Stimulated activated CD4-positive, alpha-beta T cell treated with anti-CD3 and anti-CD28 coated beads, Interleukin-12 subunit alpha, Interleukin-12 subunit beta, amount 100 ng/mL, for 48 hours (primary cell): ENCODE data around the gene DENND4A.
A peak's percentile ranks its signal among the peaks of the same experiment; 100 is the strongest.
"Not testable (repeated sequence)": the region's sequence is repeated elsewhere in the genome, so short reads cannot be mapped to it uniquely, and the experiment has no call there.

Experiments used
- DNase-seq, 3 donors: peaks; one replicate each; pipeline ENCODE4 v3.0.0-alpha.2; 2020; ENCODE audit warnings: low read depth in 2 of 3, low spot score in 1 of 3

Gene DENND4A

DNA sequence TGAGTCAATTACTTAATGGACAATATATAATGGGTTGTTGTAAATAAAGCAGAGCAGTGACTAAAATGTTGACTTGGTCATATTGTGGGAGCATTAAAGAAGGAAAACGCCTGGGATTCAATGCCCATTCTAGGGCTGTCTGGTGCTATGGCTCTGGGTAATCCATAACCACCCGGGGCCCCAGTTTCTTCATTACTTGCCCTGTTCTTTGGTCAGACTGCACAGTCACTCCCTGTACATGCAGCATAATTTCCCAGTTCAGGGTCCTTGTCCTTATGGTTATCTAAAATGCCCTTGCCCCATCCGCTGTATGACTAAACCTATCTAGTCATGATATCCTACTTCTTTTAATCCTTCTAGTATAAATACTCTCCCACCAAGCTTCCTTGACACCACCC, 27.5 kb upstream of the DENND4A start:
- DNase-seq, result no peak

DNA sequence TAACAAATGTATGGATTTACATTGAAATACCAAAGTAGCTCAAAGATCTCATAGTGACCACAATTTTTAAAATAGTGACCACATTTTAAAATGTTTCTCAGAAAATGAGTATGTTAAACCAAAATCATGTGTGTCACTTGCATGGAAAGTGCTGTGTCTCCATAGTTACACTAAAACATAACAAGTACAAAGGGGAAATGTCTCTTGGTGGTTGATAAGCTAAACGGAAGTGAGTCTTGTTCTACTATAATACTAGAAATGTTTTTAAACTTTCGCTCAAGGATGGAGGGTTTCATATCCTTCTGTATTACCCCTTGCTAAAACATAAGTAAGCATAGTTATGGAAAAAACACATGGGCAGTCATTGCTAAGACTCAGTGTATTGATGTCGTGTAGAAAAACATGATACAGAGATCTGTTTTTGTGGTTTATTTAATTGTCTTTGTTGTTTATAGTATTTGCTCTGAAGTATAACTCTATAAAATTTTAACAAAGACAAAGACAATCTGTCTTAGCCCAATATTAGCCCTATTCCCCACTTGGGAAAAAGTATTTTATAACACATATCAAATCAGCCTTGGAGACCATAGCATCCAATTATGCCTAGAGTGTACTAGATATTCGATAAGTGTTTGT, 27.0 kb upstream of the DENND4A start:
- no peak for DNase-seq

DNA sequence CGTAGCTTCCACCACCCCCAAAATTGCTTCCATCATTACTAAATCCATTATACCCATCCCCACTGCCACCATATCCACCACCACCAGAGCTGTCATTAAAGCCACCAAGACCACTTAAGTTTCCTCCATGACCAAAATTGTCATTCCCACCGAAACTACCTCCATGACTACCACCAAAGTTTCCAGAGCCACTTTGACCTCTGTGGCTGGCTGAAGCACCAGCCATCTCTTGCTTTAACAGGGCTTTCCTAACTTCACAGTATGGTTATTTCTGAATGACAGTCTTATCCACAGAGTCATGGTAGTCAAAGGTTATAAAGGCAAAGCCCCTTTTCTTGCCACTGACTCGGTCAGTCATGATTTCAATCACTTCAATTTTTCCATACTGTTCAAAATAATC, 24.3 kb upstream of the DENND4A start:
- peak in 1 of 3 donors; percentile 23 for DNase-seq

DNA sequence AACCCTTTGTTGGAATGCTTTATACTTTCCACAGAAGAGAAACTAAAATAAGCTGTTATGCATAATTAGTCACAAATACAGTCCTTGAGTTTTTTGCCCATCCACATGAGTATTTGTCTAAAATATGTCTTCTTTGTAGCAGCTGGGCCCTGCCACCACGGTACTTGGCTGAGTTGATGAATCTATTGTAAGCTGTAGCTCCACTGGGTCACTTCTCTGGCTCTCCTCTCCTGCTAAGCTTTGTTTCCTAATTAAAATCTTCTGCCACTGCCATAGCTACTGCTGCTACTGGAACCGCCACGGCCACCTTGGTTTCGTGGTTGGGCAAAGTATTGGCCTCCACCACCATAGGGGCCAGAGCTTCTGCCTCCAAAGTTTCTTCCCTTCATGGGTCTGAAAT, 23.9 kb upstream of the DENND4A start:
- not testable (repeated sequence) for DNase-seq

DNA sequence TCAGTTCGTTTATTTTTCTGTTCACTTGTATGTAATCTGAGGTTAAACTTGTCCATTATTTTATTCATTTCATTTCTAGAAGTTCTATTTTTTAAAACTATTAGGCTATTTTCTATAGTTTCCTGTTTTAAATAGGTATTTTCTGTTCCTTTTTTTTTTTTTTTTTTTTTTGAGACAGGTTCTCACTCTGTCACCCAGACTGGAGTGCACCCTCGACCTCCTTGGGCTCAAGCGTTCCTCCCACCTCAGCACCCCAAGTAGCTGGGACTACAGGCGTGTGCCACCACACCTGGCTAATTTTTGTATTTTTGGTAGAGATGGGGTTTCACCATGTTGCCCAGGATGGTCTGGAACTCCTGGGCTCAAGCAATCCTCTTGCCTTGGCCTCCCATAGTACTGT, 22.2 kb upstream of the DENND4A start:
- not testable (repeated sequence) for DNase-seq

DNA sequence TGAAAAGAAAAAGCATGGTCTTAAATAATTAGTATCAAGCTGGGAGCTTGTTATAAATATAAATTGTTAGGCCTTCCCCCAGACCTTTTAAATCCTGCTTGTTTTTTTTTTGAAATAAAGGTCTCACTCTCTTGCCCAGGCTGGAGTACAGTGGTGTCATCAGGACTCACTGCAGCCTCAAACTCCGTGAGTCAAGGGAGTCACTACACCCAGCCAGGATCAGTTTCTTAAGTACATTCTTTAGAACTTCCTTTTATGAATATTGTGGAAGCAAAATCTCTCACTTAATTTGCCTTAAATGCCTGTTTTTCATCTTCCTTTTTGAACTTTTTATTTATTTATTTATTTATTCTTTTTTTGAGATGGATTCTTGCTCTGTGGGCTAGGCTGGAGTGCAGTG, 20.8 kb upstream of the DENND4A start:
- no peak for DNase-seq

DNA sequence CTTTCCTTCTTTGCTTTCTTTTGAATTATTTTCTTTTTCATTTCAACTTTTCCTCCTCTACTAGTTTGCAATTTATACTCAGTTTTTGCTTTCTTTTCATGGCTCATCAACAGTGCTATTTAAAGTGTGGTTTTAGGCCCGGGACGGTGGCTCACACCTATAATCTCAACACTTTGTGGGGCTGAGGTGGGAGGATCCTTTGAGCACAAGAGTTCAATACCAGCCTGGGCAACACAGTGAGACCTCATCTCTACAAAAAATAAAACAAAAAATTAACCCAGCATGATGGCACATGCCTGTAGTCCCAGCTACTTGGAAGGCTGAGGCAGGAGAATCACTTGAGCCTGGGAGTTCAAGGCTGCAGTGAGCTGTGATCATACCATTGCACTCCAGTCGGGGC, 20.4 kb upstream of the DENND4A start:
- no peak for DNase-seq

DNA sequence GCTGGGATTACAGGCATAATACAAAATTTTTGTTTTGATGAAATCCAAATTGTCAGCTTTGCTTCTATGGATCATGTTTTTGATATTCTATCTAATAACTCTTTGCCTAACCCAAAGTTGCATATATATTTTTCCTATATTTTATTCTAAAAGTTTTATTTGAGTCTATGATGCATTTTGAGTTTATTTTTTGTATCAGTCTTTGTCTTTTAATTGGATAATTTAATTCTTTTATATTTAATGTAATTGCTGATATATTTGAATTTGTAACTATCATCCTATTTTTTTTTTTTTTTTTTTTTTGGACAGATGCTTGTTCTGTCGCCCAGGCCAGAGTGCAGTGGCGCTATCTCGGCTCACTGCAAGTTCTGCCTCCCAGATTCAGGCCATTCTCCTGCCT, 19.7 kb upstream of the DENND4A start:
- no peak for DNase-seq

DNA sequence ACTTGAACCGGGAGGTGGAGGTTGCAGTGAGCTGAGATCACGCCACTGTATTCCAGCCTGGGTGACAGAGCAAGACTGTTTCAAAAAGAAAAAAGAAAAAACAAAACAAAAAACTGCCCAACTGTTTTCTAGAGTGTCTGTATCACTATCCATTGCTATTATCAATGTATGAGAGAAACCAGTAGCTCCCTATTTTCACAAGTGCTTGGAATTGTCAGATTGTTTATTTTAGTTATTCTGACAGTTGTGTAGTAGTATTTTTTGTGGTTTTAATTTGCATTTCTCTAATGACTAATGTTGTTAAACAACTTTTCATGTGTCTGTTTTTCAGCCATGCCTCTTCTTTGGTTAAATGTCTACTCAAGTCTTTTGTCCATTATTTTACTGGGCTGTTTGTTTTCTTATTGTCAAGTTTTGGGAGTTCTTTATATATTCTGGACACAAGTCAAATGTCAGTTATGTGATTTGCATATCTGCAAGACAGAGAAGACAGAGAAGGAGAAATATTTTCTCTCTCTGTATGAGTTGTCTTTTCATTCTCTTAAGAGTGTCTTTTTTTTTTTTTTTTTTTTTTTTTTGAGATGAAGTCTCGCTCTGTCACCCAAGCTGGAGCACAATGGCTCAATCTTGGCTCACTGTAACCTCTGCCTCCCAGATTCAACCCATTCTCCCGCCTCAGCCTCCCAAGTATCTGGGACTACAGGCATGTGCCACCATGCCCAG, 19.1 kb upstream of the DENND4A start:
- not testable (repeated sequence) for DNase-seq

DNA sequence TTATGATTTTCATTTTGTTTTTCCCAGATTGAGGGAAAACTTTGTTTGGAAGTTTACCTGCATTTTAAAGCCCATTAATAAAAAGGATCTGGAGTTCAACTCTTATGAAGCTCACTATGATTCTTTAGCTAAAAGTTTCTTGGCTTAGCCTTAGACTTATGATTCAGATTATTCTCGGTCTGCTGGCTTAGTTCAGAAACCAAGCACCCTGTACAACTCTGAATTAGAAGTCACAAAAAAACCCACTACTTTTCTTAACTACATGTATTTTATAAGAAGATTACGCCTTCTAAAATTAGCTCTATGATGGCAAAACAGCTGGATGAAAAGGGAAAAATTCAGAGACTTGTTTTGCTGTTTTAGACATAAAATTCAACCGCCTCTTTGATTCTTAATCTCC, 14.3 kb upstream of the DENND4A start:
- DNase-seq, result no peak

DNA sequence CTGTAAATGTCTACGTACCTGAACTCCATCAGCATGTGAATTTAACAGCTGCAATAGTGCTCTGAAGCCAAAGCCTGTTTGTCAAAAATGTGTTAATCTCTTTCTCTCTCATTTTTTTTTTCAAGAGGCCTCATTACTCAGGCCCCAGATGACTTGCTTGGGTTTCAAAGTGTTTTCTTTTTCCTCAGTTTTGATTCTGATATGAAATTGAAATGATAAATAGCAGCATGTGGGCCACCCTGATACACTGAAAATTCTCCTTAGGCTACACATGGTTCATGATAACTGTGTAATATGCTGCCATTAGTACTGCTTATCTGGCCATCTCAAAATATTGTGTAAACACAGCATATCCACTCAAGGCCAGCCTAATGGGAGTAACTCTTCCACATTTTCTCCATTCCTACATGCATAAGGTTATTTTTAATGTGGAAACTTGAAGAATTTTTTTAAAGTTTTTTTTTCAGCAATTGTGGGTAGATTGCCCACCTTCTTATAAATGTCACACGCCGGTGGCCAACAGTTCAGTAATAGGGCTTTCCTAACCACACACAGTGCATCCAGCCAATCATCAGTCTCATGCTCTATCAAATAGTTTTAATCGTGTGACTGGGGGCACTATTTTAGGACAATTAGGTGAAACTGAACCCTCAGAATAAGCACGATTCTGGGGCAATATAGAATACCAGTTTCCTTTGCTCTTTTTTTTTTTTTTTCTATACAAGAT, 13.1 kb upstream of the DENND4A start:
- no peak for DNase-seq

DNA sequence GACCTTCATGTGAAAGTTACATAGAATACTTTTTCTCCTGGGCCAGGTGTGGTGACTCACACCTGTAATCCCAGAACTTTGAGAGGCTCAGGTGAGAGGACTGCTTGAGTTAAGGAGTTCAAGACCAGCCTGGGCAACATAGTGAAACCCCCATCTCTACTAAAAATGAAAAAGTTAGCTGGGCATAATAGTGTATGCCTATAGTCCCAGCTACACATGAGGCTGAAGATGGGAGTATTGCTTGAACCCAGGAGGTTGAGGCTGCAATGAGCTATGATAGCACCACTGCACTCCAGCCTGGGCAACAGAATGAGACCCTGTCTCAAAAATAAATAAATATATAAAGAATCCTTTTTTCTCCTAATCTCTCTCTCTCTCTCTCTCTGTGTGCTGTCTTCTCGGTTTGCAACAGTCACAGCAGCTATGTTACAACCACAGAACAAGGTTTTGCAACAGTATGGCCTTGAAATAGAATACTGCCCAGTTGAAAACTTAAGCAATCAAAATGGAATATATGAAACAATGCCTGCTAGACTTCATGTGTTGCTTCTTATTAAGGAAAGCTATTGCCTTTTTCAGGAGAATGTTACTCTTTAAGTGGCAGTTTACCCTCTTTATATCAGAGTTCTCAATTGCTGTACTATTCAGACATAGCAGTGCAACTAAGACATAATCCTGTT, 12.3 kb upstream of the DENND4A start:
- DNase-seq, result no peak

DNA sequence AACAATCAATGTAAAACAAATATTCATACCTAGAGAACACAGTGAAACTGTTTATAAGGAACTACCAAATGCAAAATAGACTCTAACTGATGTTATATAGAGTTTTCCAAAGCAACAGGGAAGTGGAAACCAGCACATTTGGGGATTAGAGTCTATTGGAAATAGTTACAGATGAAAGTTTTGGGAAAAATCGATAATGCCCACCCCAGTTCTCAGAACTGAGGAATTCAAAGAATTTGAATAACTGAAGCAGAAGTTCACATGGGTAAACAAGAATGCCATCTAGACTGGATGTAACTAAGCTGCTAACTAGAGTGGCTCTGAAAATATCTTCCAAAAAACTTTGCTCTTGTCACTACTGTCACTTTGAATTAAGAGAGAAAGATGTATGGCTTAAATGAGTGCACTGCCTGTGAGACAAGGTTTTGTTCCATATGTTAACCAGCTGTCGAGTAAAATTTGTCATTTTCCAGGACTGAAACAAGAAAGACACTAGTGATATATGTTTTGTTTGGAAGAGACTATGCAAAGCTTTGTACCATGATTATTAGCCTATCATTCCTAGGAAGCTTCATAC, 9.2 kb upstream of the DENND4A start:
- no peak for DNase-seq

DNA sequence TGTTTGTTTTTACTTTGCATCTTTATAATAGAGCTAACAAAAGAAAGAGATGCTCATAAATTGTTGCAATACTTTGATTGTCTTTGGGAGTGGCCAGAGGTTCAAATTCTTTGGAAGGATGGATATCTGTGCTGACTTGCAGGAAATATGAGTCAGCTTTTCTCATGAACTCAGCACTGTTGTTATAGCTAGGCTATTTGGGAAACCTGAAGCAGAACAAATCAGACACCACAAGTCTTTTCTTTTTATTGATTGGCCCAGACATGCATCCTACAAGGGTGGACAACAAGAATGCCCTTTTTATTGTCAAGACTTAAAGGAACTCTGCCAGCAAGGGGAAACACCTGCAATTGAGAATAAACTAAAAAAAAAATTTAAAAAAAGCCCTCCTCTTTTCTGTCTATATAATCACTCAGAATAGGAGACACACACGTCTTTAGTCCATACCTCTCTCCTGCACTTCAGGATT, 4.6 kb upstream of the DENND4A start:
- no peak for DNase-seq

DNA sequence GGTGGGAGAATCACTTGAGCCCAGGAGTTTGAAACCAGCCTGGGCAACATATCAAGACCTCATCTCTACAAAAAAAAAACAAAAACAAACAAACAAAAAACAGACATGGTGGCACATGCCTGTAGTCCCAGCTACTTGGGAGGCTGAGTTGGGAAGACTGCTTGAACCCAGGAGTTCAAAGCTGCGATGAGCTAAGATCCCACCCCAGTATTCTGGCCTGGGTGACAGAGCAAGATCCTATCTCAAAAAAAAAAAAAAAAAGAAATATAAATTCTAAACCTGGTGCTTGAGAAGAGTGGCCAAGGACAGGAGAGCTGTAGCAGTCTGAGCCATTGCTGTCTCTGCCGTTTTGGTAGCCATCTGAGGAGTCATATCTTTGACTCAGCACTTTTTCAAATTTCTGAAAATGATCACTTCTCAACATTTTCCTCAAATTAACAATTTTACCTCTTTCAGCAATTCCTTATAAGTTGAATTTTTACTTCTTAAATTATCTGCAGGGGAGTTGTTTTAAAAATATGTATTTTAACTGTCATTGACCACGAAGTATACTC, 3.6 kb upstream of the DENND4A start:
- no peak for DNase-seq

DNA sequence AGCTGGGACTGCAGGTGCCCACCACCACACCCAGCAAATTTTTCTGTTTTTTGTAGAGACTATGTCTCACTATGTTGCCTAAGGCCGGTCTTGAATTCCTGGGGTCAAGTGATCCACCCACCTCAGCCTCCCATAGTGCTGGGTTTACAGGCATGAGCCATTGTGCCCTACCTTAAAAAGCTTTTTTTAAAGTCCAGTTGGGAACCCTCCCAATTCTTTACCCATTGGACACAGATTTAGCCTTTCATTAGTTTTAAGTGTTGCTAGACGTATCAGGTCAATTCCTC, 1.7 kb upstream of the DENND4A start:
- DNase-seq, result no peak

DNA sequence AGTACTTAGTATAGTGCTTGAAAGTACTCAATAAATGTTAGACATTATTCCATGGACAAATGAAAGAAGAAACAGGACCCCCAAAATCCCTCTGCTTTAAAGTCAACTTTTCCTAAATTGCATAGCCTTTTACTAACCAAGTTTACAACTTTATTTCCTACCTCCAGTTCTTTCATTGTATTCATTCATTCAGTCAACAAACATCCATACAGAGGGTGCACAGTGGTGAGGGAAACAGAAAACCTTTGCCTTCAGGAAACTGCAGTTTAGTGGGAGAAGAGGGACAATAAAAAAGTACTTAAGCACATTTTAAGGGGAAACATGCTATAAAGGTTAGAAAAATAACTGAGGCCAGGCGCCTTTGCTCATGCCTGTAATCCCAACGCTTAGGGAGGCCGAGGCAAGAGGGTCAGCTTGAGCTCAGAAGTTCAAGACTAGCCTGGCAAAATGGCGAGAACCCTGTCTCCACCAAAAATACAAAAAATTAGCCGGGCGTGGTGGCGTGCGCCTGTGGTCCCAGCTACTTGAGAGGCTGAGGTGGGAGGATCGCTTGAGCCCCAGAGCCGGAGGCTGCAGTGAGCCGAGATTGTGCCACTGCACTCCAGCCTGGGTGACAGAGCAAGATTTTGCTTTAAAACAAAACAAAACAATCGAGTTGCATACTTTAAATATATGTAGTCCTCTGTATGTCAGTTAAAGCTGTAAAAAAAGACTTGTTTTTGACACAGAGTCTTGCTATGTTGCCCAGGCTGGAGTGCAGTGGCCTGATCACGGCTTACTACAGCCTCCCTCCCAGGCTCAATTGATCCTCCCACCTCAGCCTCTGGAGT, 1.1 kb upstream of the DENND4A start:
- DNase-seq, result no peak

DNA sequence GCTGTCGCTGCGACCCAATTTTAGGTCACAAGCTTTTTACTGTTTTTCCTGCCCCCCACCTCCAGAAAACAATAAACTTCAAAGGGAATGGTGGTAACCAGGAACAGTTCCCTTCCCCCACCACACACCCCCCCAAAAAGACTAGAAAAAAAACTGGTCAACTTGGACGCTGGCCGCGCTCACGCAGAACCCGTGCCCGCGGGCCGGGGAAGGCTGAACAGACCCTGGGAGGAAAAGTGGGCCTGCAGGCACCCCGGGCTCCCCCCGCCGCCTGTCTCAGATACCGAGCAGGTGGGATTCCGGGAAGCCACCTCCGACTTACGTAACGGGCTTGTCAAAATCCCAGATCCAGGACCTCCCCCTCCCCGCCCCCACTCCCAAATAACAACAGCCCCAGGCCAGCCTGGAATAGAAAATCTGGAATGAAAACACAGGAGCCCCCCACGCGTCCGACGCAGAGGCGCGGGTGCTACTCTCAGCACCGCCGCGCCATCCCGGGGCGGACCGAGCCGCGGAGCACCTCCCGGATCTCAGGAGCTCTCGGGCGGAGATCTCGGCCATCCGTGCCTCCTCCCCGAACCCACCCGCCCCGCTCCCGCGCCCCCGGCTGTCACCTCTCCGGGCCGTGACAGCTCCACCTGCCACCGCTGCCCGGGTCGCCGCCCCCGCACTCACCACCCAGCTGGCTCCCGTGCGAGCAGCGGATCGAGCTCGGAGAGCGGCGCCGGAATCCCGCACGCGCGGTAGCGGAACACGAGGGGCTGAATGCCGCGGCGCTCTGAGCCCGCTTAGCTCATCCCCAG, 557 bp downstream of the DENND4A start:
- DNase-seq, result peak in 2 of 3 donors; percentile 31 to 37

DNA sequence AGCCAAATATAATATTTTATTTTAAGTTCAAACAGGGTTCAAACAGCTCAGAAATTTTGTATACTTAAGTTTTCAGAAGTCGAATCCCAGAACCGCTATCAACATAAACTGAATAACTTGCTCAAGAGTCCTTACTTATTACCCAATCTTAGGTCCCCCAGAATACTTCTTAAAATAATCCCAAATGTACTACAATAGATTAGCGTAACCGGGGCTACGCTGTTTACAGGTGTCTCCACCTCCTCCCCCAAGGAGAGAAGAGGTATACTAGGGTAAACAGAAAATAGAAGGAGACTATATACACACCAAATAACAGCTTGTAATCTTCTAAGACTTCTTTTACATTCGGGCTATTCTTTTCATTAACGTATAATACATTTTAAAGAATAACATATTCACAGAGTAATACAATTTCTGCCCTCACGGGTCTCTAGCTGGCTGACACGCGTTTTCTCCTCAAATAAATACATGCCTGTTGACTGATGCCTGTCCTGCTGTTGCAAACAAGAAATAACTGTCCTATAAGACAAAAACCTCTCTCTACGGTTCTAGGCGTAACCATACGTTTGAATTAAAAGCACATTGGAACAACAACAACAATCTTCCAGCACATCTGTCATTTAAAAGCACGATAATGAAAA, 1.3 kb downstream of the DENND4A start:
- no peak for DNase-seq
